ENCODE data around the gene SMC1B. TPM values are rescaled to one million over a fixed set of nuclear protein-coding genes. Genes with fewer than 3 reads are reported as not detected.

SMC1B gene
- total and polyA plus RNA-seq, 4 donors: 0.02 to 0.05 TPM; not detected in 2

GRCh38 chr22:45310331-45310976, 102.9 kb downstream of the SMC1B start:
- H3K27ac ChIP-seq (ENCODE audit: low read depth in 1 of 2, low read length in 2 of 2): peak overlapping the region; percentile 74 to 85
- no peak for TF ChIP-seq HNF4A (conservative IDR thresholded peaks at IDR 0.05)
- peak; percentile 49 for DNase-seq (ENCODE audit: low spot score)
- WGBS: 11% methylated on average over 33 of the region's 33 CpGs
- no peaks in the 10 kb centered on the region for H3K27me3 ChIP-seq (ENCODE audit: control insufficient read depth in 4 of 4, insufficient read depth in 4 of 4, low read length in 3 of 4)
- H3K36me3 ChIP-seq (ENCODE audit: control insufficient read depth in 4 of 4, insufficient read depth in 3 of 4, low read depth in 1 of 4, low read length in 3 of 4): no peaks in the 10 kb centered on the region
- H3K4me1 ChIP-seq (ENCODE audit: control insufficient read depth in 4 of 4, insufficient read depth in 4 of 4, low read length in 3 of 4): peaks cover 2 to 20% (median 10%) of the 10 kb centered on the region in 4 donors
- peak overlapping the region; percentile 65 to 87 (median 80) for H3K4me3 ChIP-seq (ENCODE audit: low read depth in 1 of 3, low read length in 3 of 3)
- peak overlapping the region; percentile 50 to 59 for H3K9ac ChIP-seq (ENCODE audit: low read depth in 1 of 2, low read length in 2 of 2)
- no peaks in the 10 kb centered on the region for H3K9me3 ChIP-seq (ENCODE audit: control insufficient read depth in 4 of 4, low read length in 3 of 4)

DNA sequence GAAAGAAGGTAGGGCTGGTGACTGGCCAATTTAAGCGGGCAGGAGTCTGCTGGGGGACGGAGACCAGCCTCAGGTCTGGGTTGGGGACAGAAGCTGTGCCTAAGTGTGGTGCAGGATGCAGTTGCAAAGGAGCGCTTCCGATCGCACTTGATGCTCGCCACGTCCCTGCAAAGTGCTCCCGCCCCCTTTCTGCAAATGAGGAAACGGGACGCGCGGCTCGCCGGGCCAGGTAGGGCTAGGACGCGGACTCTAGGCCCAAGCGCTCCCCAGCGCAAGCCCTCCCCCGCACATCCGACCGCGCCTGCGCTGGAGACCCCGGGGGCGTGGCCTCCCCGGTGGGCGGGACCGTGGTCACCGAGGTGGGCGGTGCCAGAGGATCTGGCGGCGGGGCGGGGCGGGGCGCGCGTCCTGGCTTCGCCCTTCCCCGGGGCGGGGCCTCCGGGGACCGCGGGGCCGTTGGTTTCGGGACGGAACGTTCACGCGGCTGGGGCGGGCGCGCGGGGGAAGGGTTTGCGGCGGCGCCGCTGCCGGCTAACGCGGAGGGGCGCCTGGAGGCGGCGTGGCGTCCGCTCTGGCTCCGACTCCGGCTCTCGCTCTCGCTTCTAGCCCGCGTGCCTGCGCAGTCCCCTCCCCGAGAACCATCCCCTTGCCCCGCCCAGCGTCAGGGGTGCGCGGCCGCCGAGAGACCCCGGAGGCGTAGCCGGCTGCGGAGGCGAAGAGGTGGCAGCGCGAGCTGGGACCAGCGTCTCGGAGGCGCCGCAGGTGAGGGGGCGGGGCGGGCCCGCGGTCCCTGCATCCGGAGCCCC, 103.8 kb downstream of the SMC1B start, which contains the start of gene FAM118A:
Gene FAM118A (plus strand): TSS at position 513 of the 806 bp plus-strand sequence. CDS start 12,446 bp downstream, outside the sequence.
- Histone ChIP-seq H3K9ac (ENCODE audit: low read depth in 1 of 2, low read length in 2 of 2) (peak within 1 kb of the TSS; percentile 50 to 59), H3K36me3 (ENCODE audit: control insufficient read depth in 4 of 4, insufficient read depth in 3 of 4, low read depth in 1 of 4, low read length in 3 of 4) (no peaks in the 10 kb centered on the region), H3K4me3 (ENCODE audit: low read depth in 1 of 3, low read length in 3 of 3) (peak within 1 kb of the TSS; percentile 71 to 87 (median 80)), H3K27ac (ENCODE audit: low read depth in 1 of 2, low read length in 2 of 2) (peak within 1 kb of the TSS; percentile 74 to 85), H3K27me3 (ENCODE audit: control insufficient read depth in 4 of 4, insufficient read depth in 4 of 4, low read length in 3 of 4) (no peaks in the 10 kb centered on the region), H3K9me3 (ENCODE audit: control insufficient read depth in 4 of 4, low read length in 3 of 4) (no peaks in the 10 kb centered on the region), H3K4me1 (ENCODE audit: control insufficient read depth in 4 of 4, insufficient read depth in 4 of 4, low read length in 3 of 4) (peaks cover 2 to 17% (median 10%) of the 10 kb centered on the region in 4 donors)
- under 1% methylated on average over 95 of the region's 95 CpGs for WGBS
- DNase-seq (ENCODE audit: low spot score): peak; percentile 100
- peak in 1 of 2 donors; percentile 31 for TF ChIP-seq HNF4A (conservative IDR thresholded peaks at IDR 0.05)
- TF ChIP-seq SP1 (IDR thresholded peaks at IDR 0.05): peak; percentile 55
- TF ChIP-seq RAD21 (IDR thresholded peaks at IDR 0.05): peak in 1 of 2 donors; percentile 24
- TF ChIP-seq EGR1 (IDR thresholded peaks at IDR 0.05; ENCODE audit: low read depth in 2 of 2): peak; percentile 89 to 97
- TF ChIP-seq GABPA (IDR thresholded peaks at IDR 0.05 in 1 of 2, conservative IDR thresholded peaks at IDR 0.05 in 1 of 2): peak in 1 of 2 donors; percentile 40
- no peak for TF ChIP-seq NR2F2 (IDR thresholded peaks at IDR 0.05)

DNA sequence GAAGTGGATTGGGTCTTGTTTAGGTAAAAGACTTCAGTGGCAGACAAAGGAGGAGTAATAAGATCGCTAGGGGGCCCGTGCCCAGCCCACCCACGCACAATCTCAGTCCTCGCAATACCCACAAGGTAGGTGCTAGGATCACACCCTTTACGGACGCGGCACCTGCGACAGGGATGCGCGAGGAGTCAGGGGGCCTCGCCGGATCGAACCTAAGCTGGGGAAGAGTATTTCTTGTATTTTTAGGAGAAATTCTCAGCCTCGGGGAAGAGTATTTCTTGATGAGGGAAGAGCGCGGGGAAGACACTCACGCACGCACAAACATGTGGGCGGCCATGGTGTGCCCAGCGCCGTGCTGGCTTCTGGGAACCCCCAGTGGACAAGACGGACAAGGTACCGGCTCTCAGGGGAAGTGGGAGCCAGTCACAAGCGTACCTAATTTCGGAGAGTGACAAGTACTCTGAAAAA, 104.4 kb downstream of the SMC1B start:
- peak overlapping the region; percentile 33 to 87 (median 71) for H3K4me3 ChIP-seq (ENCODE audit: low read depth in 1 of 3, low read length in 3 of 3)
- H3K36me3 ChIP-seq (ENCODE audit: control insufficient read depth in 4 of 4, insufficient read depth in 3 of 4, low read depth in 1 of 4, low read length in 3 of 4): no peaks in the 10 kb centered on the region
- H3K4me1 ChIP-seq (ENCODE audit: control insufficient read depth in 4 of 4, insufficient read depth in 4 of 4, low read length in 3 of 4): peaks cover 2 to 15% (median 9%) of the 10 kb centered on the region in 4 donors
- 69% methylated on average over 25 of the region's 25 CpGs for WGBS
- DNase-seq (ENCODE audit: low spot score): no peak
- peak overlapping the region; percentile 22 to 71 for H3K27ac ChIP-seq (ENCODE audit: low read depth in 1 of 2, low read length in 2 of 2)
- H3K9ac ChIP-seq (ENCODE audit: low read depth in 1 of 2, low read length in 2 of 2): peak overlapping the region in 1 of 2 donors; percentile 56
- no peaks in the 10 kb centered on the region for H3K27me3 ChIP-seq (ENCODE audit: control insufficient read depth in 4 of 4, insufficient read depth in 4 of 4, low read length in 3 of 4)
- no peaks in the 10 kb centered on the region for H3K9me3 ChIP-seq (ENCODE audit: control insufficient read depth in 4 of 4, low read length in 3 of 4)
- TF ChIP-seq EGR1 (IDR thresholded peaks at IDR 0.05; ENCODE audit: low read depth in 2 of 2) (no peak), FOXA2 (IDR thresholded peaks at IDR 0.05) (no peak), ATF3 (IDR thresholded peaks at IDR 0.05) (no peak), RXRA (IDR thresholded peaks at IDR 0.05) (no peak), JUND (IDR thresholded peaks at IDR 0.05) (no peak), HNF4G (IDR thresholded peaks at IDR 0.05) (no peak), GABPA (IDR thresholded peaks at IDR 0.05 in 1 of 2, conservative IDR thresholded peaks at IDR 0.05 in 1 of 2) (no peak), TAF1 (conservative IDR thresholded peaks at IDR 0.05) (no peak), FOXA1 (IDR thresholded peaks at IDR 0.05) (no peak), YY1 (IDR thresholded peaks at IDR 0.05) (no peak), NR2F2 (IDR thresholded peaks at IDR 0.05) (no peak), RAD21 (IDR thresholded peaks at IDR 0.05) (no peak), SP1 (IDR thresholded peaks at IDR 0.05) (no peak), ZBTB33 (IDR thresholded peaks at IDR 0.05) (no peak)
- TF ChIP-seq, protein P1, sequence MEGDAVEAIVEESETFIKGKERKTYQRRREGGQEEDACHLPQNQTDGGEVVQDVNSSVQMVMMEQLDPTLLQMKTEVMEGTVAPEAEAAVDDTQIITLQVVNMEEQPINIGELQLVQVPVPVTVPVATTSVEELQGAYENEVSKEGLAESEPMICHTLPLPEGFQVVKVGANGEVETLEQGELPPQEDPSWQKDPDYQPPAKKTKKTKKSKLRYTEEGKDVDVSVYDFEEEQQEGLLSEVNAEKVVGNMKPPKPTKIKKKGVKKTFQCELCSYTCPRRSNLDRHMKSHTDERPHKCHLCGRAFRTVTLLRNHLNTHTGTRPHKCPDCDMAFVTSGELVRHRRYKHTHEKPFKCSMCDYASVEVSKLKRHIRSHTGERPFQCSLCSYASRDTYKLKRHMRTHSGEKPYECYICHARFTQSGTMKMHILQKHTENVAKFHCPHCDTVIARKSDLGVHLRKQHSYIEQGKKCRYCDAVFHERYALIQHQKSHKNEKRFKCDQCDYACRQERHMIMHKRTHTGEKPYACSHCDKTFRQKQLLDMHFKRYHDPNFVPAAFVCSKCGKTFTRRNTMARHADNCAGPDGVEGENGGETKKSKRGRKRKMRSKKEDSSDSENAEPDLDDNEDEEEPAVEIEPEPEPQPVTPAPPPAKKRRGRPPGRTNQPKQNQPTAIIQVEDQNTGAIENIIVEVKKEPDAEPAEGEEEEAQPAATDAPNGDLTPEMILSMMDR (IDR thresholded peaks at IDR 0.05; ENCODE audit: low read depth, low read length, missing input control): no peak
- TF ChIP-seq, protein P2, sequence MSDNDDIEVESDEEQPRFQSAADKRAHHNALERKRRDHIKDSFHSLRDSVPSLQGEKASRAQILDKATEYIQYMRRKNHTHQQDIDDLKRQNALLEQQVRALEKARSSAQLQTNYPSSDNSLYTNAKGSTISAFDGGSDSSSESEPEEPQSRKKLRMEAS (IDR thresholded peaks at IDR 0.05): no peak
- TF ChIP-seq, protein P3, sequence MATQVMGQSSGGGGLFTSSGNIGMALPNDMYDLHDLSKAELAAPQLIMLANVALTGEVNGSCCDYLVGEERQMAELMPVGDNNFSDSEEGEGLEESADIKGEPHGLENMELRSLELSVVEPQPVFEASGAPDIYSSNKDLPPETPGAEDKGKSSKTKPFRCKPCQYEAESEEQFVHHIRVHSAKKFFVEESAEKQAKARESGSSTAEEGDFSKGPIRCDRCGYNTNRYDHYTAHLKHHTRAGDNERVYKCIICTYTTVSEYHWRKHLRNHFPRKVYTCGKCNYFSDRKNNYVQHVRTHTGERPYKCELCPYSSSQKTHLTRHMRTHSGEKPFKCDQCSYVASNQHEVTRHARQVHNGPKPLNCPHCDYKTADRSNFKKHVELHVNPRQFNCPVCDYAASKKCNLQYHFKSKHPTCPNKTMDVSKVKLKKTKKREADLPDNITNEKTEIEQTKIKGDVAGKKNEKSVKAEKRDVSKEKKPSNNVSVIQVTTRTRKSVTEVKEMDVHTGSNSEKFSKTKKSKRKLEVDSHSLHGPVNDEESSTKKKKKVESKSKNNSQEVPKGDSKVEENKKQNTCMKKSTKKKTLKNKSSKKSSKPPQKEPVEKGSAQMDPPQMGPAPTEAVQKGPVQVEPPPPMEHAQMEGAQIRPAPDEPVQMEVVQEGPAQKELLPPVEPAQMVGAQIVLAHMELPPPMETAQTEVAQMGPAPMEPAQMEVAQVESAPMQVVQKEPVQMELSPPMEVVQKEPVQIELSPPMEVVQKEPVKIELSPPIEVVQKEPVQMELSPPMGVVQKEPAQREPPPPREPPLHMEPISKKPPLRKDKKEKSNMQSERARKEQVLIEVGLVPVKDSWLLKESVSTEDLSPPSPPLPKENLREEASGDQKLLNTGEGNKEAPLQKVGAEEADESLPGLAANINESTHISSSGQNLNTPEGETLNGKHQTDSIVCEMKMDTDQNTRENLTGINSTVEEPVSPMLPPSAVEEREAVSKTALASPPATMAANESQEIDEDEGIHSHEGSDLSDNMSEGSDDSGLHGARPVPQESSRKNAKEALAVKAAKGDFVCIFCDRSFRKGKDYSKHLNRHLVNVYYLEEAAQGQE (IDR thresholded peaks at IDR 0.05): no peak
